Chondrocyte (in vitro differentiated cells): Measurements from ENCODE around the gene SLAMF7. TPM values are rescaled to one million over a fixed set of nuclear protein-coding genes. Genes with fewer than 3 reads are reported as not detected.

Experiments
- DNase-seq: peaks from one replicate; pipeline ENCODE4 v3.0.0; 2021; ENCODE audit warnings: mixed read lengths, low spot score
- H3K27ac Mint-ChIP-seq: one replicate; pipeline ENCODE4 v1.8.0; 2021; ENCODE audit warnings: mild to moderate bottlenecking, moderate library complexity, mixed read lengths; ENCODE audit not compliant: unreplicated experiment
- H3K27me3 Mint-ChIP-seq: 2 replicates; pipeline ENCODE4 v1.8.0; 2021; ENCODE audit warnings: low read depth, mixed read lengths
- H3K36me3 Mint-ChIP-seq: 2 replicates; pipeline ENCODE4 v1.8.0; 2021; ENCODE audit warnings: low read depth, mixed read lengths
- H3K4me1 Mint-ChIP-seq: 2 replicates; pipeline ENCODE4 v1.8.0; 2021; ENCODE audit warnings: low read depth, mild to moderate bottlenecking, mixed read lengths
- H3K4me3 Mint-ChIP-seq: one replicate; pipeline ENCODE4 v1.8.0; 2021; ENCODE audit warnings: mild to moderate bottlenecking, moderate library complexity, mixed read lengths; ENCODE audit not compliant: unreplicated experiment
- H3K9me3 Mint-ChIP-seq: 2 replicates; pipeline ENCODE4 v1.8.0; 2021; ENCODE audit warnings: low read depth, mixed read lengths
- total RNA-seq: library from RNA; stranded (reverse); gene quantifications from 3 replicates; pipeline ENCODE4 v1.2.1, GENCODE V29; 2021
- TF ChIP-seq, protein P1 (sequence below): fragments of 200-600 bp; sonication (generic); IDR thresholded peaks from 2 replicates; pipeline ENCODE4 v1.5.0; 2021; ENCODE audit warnings: antibody characterized with exemption, mild to moderate bottlenecking, moderate library complexity

The SLAMF7 gene
- total RNA-seq, 1 donor from 2014 or later, result not detected

DNA sequence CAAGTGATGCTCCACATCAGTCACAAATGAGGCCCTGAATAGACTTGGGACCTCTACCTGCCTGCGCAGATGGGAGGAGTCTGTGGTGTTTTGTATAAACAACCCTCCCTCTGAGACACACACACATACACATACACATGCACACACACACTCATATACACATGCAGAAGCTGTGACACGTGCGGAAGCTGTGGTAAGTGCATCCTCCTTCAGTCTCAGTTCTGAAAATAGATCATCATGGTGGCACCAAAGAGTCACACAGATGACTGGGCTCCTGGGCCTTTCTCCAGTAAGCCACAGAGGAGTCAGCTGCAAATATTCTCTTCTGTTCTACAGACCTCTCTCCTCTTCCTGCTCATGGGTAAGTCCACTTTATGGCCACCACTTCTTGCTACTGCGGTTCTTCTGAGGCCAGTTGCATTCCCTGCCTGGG, 56.9 kb downstream of the SLAMF7 start, which contains the start of gene LY9:
Gene LY9, plus strand, starts transcription at position 224 of the 433 bp plus-strand sequence. Its CDS starts 14 bp downstream, at position 238.
- TF ChIP-seq, protein P1, sequence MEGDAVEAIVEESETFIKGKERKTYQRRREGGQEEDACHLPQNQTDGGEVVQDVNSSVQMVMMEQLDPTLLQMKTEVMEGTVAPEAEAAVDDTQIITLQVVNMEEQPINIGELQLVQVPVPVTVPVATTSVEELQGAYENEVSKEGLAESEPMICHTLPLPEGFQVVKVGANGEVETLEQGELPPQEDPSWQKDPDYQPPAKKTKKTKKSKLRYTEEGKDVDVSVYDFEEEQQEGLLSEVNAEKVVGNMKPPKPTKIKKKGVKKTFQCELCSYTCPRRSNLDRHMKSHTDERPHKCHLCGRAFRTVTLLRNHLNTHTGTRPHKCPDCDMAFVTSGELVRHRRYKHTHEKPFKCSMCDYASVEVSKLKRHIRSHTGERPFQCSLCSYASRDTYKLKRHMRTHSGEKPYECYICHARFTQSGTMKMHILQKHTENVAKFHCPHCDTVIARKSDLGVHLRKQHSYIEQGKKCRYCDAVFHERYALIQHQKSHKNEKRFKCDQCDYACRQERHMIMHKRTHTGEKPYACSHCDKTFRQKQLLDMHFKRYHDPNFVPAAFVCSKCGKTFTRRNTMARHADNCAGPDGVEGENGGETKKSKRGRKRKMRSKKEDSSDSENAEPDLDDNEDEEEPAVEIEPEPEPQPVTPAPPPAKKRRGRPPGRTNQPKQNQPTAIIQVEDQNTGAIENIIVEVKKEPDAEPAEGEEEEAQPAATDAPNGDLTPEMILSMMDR, result no peak
- Mint-ChIP-seq H3K4me3 (no peak within 1 kb of the TSS), H3K27me3 (peaks cover 7% of the 10 kb centered on the region), H3K4me1 (no peaks in the 10 kb centered on the region), H3K9me3 (no peaks in the 10 kb centered on the region), H3K36me3 (no peaks in the 10 kb centered on the region), H3K27ac (no peak within 1 kb of the TSS)
- DNase-seq, result no peak

DNA sequence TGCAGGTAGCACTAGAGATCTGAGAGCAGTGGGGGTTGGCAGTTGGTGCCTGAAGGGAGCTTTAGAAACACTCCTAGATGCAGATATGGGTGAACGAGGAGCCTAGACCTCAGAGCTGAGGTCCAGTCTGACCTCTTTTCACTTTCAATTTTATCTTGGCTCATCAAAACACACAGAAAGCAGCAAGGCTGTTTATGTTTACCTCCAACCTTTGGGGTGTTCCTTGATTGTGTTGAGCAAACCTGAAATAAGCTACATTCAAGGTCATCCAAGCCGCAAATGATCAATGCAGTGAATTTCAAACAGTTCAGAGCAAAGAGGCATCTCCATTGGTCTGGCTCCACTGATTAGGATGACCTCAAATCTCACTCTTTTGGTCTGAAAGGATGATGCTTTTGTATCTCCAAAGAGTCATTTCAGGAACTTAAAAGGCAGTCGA, 58.2 kb downstream of the SLAMF7 start:
- H3K4me3 Mint-ChIP-seq, result no peak overlapping the region
- H3K9me3 Mint-ChIP-seq, result no peaks in the 10 kb centered on the region
- H3K4me1 Mint-ChIP-seq, result no peaks in the 10 kb centered on the region
- TF ChIP-seq, protein P1, result no peak
- H3K27ac Mint-ChIP-seq, result no peak overlapping the region
- peaks cover 7% of the 10 kb centered on the region for H3K27me3 Mint-ChIP-seq
- DNase-seq, result no peak
- H3K36me3 Mint-ChIP-seq, result no peaks in the 10 kb centered on the region

DNA sequence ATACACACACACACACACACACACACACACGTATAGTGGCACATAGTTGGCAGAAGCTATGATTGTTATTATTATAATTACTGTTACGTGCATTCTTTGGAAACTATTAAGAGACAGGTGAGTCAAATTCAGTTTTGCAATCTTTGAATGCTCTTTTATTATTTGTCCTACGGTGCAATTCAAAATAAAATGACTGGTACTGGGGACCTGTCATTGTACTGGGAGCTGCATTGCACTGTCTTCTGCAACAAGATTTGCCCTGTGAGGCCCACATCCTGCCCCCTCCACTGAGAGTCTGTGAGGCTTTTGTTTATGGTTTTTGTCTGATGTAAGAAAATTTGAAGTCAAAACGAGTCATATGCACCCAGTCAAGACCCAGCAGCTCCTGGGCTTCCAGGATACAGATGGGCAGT, 58.8 kb downstream of the SLAMF7 start:
- no peaks in the 10 kb centered on the region for H3K9me3 Mint-ChIP-seq
- no peaks in the 10 kb centered on the region for H3K4me1 Mint-ChIP-seq
- no peak overlapping the region for H3K27ac Mint-ChIP-seq
- peaks cover 7% of the 10 kb centered on the region for H3K27me3 Mint-ChIP-seq
- no peak overlapping the region for H3K4me3 Mint-ChIP-seq
- no peak for DNase-seq
- no peaks in the 10 kb centered on the region for H3K36me3 Mint-ChIP-seq
- TF ChIP-seq, protein P1, result no peak

DNA sequence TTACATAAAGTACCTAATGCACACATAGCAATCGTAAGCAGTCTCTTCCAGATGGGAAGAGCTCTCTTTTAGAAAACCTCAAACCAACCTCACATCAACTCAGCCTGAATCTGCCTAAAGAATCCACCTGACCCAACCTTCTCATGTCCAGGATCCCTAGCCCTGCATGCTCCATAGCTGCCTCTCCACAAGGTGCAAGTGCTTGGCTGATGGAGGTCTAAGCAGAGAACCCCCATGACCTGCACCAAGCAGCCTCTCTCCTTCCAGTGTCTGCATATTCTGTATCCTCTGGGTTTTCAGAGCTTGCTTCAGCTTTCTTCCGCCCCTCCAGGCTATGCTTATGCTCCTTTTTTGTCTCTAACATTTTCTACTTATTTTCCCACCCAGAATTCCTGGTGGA, 59.4 kb downstream of the SLAMF7 start:
- no peaks in the 10 kb centered on the region for H3K4me1 Mint-ChIP-seq
- peaks cover 7% of the 10 kb centered on the region for H3K27me3 Mint-ChIP-seq
- H3K36me3 Mint-ChIP-seq, result no peaks in the 10 kb centered on the region
- H3K4me3 Mint-ChIP-seq, result no peak overlapping the region
- TF ChIP-seq, protein P1, result no peak
- H3K9me3 Mint-ChIP-seq, result no peaks in the 10 kb centered on the region
- no peak overlapping the region for H3K27ac Mint-ChIP-seq
- DNase-seq, result no peak

DNA sequence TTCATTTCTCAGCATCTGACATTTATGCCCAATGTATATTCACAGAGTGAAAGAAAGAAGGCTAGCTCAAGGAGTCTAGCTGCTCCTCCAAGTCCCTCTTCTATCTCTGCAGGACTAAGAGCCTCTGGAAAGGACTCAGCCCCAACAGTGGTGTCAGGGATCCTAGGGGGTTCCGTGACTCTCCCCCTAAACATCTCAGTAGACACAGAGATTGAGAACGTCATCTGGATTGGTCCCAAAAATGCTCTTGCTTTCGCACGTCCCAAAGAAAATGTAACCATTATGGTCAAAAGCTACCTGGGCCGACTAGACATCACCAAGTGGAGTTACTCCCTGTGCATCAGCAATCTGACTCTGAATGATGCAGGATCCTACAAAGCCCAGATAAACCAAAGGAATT, 60.6 kb downstream of the SLAMF7 start:
- peaks cover 7% of the 10 kb centered on the region for H3K27me3 Mint-ChIP-seq
- TF ChIP-seq, protein P1, result no peak
- no peaks in the 10 kb centered on the region for H3K4me1 Mint-ChIP-seq

More for the DNA sequence above, 60.6 kb downstream of the SLAMF7 start:
- Mint-ChIP-seq H3K36me3 (no peaks in the 10 kb centered on the region), H3K4me3 (no peak overlapping the region), H3K9me3 (peaks cover 6% of the 10 kb centered on the region), H3K27ac (no peak overlapping the region)
- DNase-seq, result no peak
